Measurements from ENCODE around the gene NOS1AP. TPM values are rescaled to one million over a fixed set of nuclear protein-coding genes. Genes with fewer than 3 reads are reported as not detected.

Gene NOS1AP
- total and polyA plus RNA-seq, 2 experiments from 2014 or later = 4.9 to 6.6 TPM

DNA sequence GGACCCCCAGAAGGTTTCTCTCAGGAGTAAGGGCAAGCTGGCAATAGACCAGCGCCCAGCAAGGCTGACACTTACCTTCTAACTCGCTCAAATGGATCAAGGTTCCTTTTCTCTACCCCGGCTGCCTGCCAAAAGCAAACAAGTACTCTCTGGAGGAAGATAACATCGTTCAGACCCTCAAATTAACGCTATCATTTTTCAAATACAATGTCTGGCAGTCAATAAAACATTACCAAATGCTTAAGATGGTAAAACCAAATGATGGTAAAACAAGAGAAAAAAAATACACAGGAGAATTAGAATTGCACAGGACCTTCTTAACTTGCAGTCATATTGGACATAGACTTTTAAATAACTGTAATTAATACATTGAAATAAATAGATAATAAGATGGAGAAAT lies 159.1 kb downstream of the NOS1AP start:
- TF ChIP-seq CTCF (IDR thresholded peaks at IDR 0.05; ENCODE audit: low read depth, low read length) = no peak
- Histone ChIP-seq H3K27ac (no peak overlapping the region), H3K4me3 (no peak overlapping the region), H3K36me3 (no peaks in the 10 kb centered on the region), H3K4me1 (ENCODE audit: low read depth) (peaks cover 12% of the 10 kb centered on the region), H3K27me3 (no peaks in the 10 kb centered on the region), H3K9me3 (ENCODE audit: low read depth) (no peaks in the 10 kb centered on the region)
- no peak for DNase-seq (ENCODE audit: low read depth in 1 of 2, low spot score in 1 of 2)

DNA sequence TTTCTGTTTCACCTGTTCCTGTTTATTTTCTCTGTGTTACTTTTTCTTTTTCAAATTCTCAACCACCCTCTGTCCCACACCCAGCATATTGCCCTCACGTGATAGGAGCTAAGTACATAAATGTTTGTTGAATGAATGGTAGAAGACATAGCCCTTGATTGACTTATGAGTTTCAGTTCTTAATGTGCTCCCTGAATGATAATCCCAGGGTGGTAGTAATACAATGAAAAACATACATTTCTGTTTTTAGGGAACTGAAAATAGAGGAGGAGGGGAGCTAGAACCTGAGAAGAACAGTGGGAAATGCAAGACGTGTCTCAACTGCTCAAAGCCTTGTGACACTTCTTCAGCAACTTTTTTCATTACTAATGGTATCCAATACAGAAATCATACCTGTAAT lies 160.1 kb downstream of the NOS1AP start:
- Histone ChIP-seq H3K27me3 (no peaks in the 10 kb centered on the region), H3K4me1 (ENCODE audit: low read depth) (peaks cover 5% of the 10 kb centered on the region), H3K4me3 (no peak overlapping the region), H3K27ac (no peak overlapping the region), H3K9me3 (ENCODE audit: low read depth) (no peaks in the 10 kb centered on the region), H3K36me3 (no peaks in the 10 kb centered on the region)
- DNase-seq (ENCODE audit: low read depth in 1 of 2, low spot score in 1 of 2) = no peak
- TF ChIP-seq CTCF (IDR thresholded peaks at IDR 0.05; ENCODE audit: low read depth, low read length) = no peak

DNA sequence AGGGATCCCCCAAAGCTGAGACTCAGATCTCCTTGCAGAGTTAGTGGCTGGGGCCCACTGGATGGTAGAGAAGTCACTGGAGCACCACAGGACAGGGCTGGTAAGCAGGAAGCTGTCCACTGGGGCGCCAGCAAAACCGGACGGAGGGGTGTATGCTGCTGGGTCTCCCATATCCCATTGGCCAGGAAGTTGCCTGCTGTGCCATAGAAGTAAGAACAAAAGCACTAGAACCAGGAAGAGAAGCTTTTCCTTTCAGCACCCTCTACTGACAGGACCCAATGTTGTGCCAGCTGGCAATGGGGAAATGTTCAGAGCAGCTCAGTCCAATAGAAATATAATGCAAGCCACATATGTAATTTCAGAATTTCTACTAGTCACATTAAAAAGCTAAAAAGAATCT lies 160.6 kb downstream of the NOS1AP start:
- Histone ChIP-seq H3K9me3 (ENCODE audit: low read depth) (no peaks in the 10 kb centered on the region), H3K27me3 (no peaks in the 10 kb centered on the region), H3K27ac (no peak overlapping the region), H3K36me3 (no peaks in the 10 kb centered on the region), H3K4me3 (no peak overlapping the region), H3K4me1 (ENCODE audit: low read depth) (peaks cover 5% of the 10 kb centered on the region)
- DNase-seq (ENCODE audit: low read depth in 1 of 2, low spot score in 1 of 2) = peak; percentile 42 to 58
- no peak for TF ChIP-seq CTCF (IDR thresholded peaks at IDR 0.05; ENCODE audit: low read depth, low read length)

DNA sequence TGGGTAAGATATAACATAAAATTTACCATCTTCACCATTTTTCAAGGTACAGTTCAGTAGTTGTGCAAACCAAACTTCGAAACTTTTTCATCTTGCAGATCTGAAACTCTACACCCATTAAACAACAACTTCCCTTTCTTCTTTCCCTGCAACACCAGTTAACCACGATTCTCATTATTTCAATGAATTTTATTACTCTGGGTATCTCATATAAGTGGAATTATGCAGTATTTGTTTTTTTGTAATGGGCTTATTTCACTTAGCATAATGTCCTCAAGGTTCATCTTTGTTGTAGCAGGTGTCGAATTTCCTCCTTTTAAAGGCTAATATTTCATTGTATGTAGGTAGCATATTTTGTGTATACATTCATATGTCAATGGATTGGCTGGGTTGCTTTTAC lies 161.0 kb downstream of the NOS1AP start:
- no peaks in the 10 kb centered on the region for H3K27me3 ChIP-seq
- H3K9me3 ChIP-seq (ENCODE audit: low read depth) = no peaks in the 10 kb centered on the region
- no peak overlapping the region for H3K4me3 ChIP-seq
- TF ChIP-seq CTCF (IDR thresholded peaks at IDR 0.05; ENCODE audit: low read depth, low read length) = no peak
- H3K4me1 ChIP-seq (ENCODE audit: low read depth) = peaks cover 8% of the 10 kb centered on the region
- no peak overlapping the region for H3K27ac ChIP-seq
- no peak for DNase-seq (ENCODE audit: low read depth in 1 of 2, low spot score in 1 of 2)
- no peaks in the 10 kb centered on the region for H3K36me3 ChIP-seq

DNA sequence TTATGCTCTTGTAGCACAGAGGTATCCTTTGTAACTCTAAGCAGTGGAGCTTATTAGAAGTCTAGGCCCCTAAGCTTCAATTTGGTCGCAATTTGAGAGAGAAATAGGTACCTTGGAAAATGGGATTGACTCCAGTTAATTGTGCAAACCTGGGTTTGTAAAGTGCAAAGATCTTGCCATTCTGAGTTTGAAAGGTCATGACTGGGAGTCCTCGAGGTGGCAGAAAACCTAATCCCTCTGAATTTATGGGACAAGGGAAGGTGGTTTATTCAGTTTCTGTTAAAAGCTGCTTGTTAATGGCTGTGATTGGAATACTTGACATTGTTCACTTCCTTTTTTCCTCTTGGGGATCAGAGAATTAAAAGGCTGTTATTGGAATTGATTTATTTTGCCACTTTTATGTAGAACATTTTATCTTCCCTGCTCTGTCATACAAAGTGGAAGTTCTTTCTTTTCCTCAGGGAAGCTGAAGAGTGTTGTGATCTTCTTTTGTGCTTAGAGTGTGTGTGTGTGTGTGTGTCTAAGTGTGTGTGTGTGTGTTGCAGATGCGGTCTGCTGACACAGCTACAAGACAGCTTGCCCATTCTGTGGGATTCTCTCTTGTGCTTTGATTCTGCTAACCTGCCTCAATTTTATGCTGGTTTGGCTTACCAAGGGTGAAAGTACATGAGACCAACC lies 162.7 kb downstream of the NOS1AP start:
- DNase-seq (ENCODE audit: low read depth in 1 of 2, low spot score in 1 of 2) = no peak
- no peaks in the 10 kb centered on the region for H3K36me3 ChIP-seq
- no peaks in the 10 kb centered on the region for H3K9me3 ChIP-seq (ENCODE audit: low read depth)
- TF ChIP-seq CTCF (IDR thresholded peaks at IDR 0.05; ENCODE audit: low read depth, low read length) = no peak
- no peaks in the 10 kb centered on the region for H3K27me3 ChIP-seq
- no peak overlapping the region for H3K4me3 ChIP-seq
- no peak overlapping the region for H3K27ac ChIP-seq
- H3K4me1 ChIP-seq (ENCODE audit: low read depth) = peaks cover 25% of the 10 kb centered on the region
